DND-41 (cell line): ENCODE data around the gene CASS4.

ENCODE experiments used
- ATAC-seq: fragments of 200-7000 bp; cut with Tn5 transposase; 3 replicates; pipeline ENCODE4 v1.9.1; 2021; ENCODE audit warnings: low read depth; ENCODE audit not compliant: insufficient read depth
- DNase-seq: peaks from one replicate; pipeline ENCODE4 v3.0.0-alpha.2; 2020
- H2AFZ ChIP-seq: 2 replicates; pipeline ENCODE4 v1.6.0; 2012; ENCODE audit warnings: low read depth, low read length
- H3K27ac ChIP-seq: 2 replicates; pipeline ENCODE4 v1.5.1; 2012; ENCODE audit warnings: low read length, inconsistent platforms
- H3K27me3 ChIP-seq: fragments of 200-600 bp; sonication (generic); 2 replicates; pipeline ENCODE4 v1.6.0; 2012; ENCODE audit warnings: low read length, mild to moderate bottlenecking, inconsistent platforms; ENCODE audit not compliant: insufficient read depth, poor library complexity
- H3K36me3 ChIP-seq: 2 replicates; pipeline ENCODE4 v1.5.1; 2012; ENCODE audit warnings: low read length, inconsistent platforms; ENCODE audit not compliant: insufficient read depth
- H3K4me1 ChIP-seq: 2 replicates; pipeline ENCODE4 v1.5.1; 2012; ENCODE audit warnings: mild to moderate bottlenecking, low read length; ENCODE audit not compliant: insufficient read depth
- H3K4me2 ChIP-seq: 2 replicates; pipeline ENCODE4 v1.6.0; 2012; ENCODE audit warnings: mild to moderate bottlenecking, moderate library complexity, low read length, inconsistent platforms; ENCODE audit not compliant: insufficient read depth
- H3K4me3 ChIP-seq, 2 experiments: fragments of 200-600 bp in 1 of 2; shearing (Covaris generic) in 1 of 2; 2 replicates each; pipeline ENCODE4 v1.5.1; 2012 to 2016; ENCODE audit warnings: inconsistent platforms in 2 of 2, low read length in 2 of 2, mild to moderate bottlenecking in 2 of 2, low read depth in 1 of 2, moderate library complexity in 1 of 2
- H3K79me2 ChIP-seq: 2 replicates; pipeline ENCODE4 v1.6.0; 2012; ENCODE audit warnings: low read length, inconsistent platforms; ENCODE audit not compliant: insufficient read depth
- H3K9ac ChIP-seq: 2 replicates; pipeline ENCODE4 v1.6.0; 2012; ENCODE audit warnings: low read depth, mild to moderate bottlenecking, inconsistent platforms, low read length, moderate library complexity
- H3K9me3 ChIP-seq: 2 replicates; pipeline ENCODE4 v1.5.1; 2012; ENCODE audit warnings: low read length, moderate library complexity, mild to moderate bottlenecking, inconsistent platforms; ENCODE audit not compliant: insufficient read depth, severe bottlenecking
- H4K20me1 ChIP-seq: 2 replicates; pipeline ENCODE4 v1.6.0; 2012; ENCODE audit warnings: low read length; ENCODE audit not compliant: insufficient read depth
- EZH2 ChIP-seq: IDR thresholded peaks from 3 replicates; pipeline ENCODE4 v1.6.1; 2012; ENCODE audit warnings: borderline replicate concordance, low read depth, mild to moderate bottlenecking, moderate library complexity, low read length, inconsistent platforms; ENCODE audit not compliant: severe bottlenecking
- TF ChIP-seq, protein P1 (sequence below): IDR thresholded peaks from 2 replicates; pipeline ENCODE4 v1.5.1; 2012; ENCODE audit warnings: borderline replicate concordance, low read length, moderate library complexity, mild to moderate bottlenecking; ENCODE audit not compliant: poor library complexity, severe bottlenecking; ENCODE audit errors: extremely low read depth

CASS4 gene

GRCh38 chr20:56412949-56413348, 889 bp downstream of the CASS4 start:
- no peaks in the 10 kb centered on the region for H3K79me2 ChIP-seq
- no peak overlapping the region for H3K9ac ChIP-seq
- H3K27me3 ChIP-seq, result no peaks in the 10 kb centered on the region
- no peak for TF ChIP-seq EZH2
- TF ChIP-seq, protein P1, sequence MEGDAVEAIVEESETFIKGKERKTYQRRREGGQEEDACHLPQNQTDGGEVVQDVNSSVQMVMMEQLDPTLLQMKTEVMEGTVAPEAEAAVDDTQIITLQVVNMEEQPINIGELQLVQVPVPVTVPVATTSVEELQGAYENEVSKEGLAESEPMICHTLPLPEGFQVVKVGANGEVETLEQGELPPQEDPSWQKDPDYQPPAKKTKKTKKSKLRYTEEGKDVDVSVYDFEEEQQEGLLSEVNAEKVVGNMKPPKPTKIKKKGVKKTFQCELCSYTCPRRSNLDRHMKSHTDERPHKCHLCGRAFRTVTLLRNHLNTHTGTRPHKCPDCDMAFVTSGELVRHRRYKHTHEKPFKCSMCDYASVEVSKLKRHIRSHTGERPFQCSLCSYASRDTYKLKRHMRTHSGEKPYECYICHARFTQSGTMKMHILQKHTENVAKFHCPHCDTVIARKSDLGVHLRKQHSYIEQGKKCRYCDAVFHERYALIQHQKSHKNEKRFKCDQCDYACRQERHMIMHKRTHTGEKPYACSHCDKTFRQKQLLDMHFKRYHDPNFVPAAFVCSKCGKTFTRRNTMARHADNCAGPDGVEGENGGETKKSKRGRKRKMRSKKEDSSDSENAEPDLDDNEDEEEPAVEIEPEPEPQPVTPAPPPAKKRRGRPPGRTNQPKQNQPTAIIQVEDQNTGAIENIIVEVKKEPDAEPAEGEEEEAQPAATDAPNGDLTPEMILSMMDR, result no peak
- H3K4me2 ChIP-seq, result no peak overlapping the region
- no peak overlapping the region for H2AFZ ChIP-seq
- ATAC-seq (no peak), DNase-seq (no peak)
- H3K9me3 ChIP-seq, result no peaks in the 10 kb centered on the region
- no peaks in the 10 kb centered on the region for H3K4me1 ChIP-seq
- H4K20me1 ChIP-seq, result no peaks in the 10 kb centered on the region; the same call in 1 of the 2 replicates
- H3K27ac ChIP-seq, result no peak overlapping the region
- no peak overlapping the region for H3K4me3 ChIP-seq
- H3K36me3 ChIP-seq, result peaks cover 4% of the 10 kb centered on the region; the same call in 1 of the 2 replicates

DNA sequence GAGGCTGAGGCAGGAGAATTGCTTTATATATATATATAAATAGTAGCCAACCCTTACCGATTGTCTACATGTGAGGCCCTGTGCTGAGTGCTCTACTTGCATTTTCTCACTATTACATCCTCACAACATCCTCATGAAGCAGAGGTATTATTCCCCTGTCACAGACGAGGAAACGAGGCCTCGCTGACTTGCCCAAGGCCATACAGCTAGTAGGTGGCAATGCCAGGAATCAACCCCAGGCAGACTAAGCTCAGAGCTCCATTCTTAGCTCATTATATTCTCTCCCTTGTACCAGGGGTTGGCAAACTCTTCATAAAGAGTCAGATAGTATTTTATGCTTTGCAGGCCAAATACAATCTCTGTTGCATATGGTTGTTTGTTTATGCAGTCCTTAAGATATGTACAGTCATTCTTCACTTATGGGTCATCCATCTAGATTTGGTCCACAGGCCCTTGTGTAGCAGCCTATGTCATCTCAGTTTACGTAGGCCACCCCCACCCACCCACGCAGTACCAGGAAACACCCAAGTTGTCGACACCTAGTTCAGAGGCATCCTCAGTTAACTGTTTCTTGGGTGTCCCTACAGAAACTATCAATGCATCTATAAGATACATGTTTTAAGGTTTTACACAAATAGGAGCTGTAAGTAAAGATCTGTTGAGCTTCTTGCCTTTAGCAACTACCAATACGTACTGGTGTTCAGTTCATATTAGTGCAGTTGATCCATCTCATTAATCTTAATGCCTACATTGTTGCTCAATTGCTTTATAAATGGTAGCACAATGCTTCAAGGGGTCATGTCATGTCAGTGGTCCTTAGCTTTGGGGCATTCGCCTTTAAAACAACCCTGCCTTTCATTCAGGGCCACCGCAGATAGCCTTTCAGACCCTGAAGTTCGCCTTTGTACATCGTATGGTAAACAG, 3.0 kb downstream of the CASS4 start:
- Histone ChIP-seq H4K20me1 (no peaks in the 10 kb centered on the region; the same call in 1 of the 2 replicates), H3K27ac (no peak overlapping the region), H2AFZ (no peak overlapping the region), H3K4me2 (no peak overlapping the region), H3K4me1 (no peaks in the 10 kb centered on the region), H3K36me3 (no peaks in the 10 kb centered on the region), H3K4me3 (no peak overlapping the region), H3K79me2 (no peaks in the 10 kb centered on the region), H3K27me3 (no peaks in the 10 kb centered on the region), H3K9ac (no peak overlapping the region), H3K9me3 (no peaks in the 10 kb centered on the region)
- TF ChIP-seq EZH2, result no peak
- TF ChIP-seq, protein P1, result no peak
- ATAC-seq (no peak), DNase-seq (no peak)

- TF ChIP-seq EZH2, result no peak
- TF ChIP-seq, protein P1, result no peak
Measured at GRCh38 chr20:56417402-56417801, 5.3 kb downstream of the CASS4 start.

More at GRCh38 chr20:56417402-56417801, 5.3 kb downstream of the CASS4 start:
- no peak for DNase-seq
- Histone ChIP-seq H3K9ac (no peak overlapping the region), H3K27ac (no peak overlapping the region), H3K27me3 (no peaks in the 10 kb centered on the region), H3K4me3 (no peak overlapping the region), H4K20me1 (no peaks in the 10 kb centered on the region; the same call in 1 of the 2 replicates), H2AFZ (no peak overlapping the region), H3K36me3 (no peaks in the 10 kb centered on the region), H3K79me2 (no peaks in the 10 kb centered on the region), H3K9me3 (no peaks in the 10 kb centered on the region), H3K4me1 (no peaks in the 10 kb centered on the region), H3K4me2 (no peak overlapping the region)
- no peak for ATAC-seq
